ENCODE results near the gene SRPK3.

DNA sequence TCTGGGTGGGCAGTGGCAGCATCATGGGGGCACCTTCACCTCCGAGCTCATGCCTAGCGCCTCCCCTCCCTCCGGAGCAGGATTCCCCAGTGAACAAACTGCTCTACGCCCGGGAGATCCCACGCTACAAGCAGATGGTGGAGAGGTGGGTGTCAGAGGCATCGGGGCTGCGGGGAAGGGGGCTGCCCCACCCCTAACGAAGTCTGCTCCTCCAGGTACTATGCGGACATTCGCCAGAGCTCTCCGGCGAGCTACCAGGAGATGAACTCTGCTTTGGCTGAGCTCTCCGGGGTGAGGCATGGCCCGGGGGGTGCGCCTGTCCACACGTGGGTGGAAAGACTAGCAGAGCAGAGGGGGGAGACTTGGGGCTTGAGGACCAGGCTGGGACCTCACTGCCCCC is 2.7 kb upstream of the SRPK3 start:
- TF ChIP-seq, protein P1, sequence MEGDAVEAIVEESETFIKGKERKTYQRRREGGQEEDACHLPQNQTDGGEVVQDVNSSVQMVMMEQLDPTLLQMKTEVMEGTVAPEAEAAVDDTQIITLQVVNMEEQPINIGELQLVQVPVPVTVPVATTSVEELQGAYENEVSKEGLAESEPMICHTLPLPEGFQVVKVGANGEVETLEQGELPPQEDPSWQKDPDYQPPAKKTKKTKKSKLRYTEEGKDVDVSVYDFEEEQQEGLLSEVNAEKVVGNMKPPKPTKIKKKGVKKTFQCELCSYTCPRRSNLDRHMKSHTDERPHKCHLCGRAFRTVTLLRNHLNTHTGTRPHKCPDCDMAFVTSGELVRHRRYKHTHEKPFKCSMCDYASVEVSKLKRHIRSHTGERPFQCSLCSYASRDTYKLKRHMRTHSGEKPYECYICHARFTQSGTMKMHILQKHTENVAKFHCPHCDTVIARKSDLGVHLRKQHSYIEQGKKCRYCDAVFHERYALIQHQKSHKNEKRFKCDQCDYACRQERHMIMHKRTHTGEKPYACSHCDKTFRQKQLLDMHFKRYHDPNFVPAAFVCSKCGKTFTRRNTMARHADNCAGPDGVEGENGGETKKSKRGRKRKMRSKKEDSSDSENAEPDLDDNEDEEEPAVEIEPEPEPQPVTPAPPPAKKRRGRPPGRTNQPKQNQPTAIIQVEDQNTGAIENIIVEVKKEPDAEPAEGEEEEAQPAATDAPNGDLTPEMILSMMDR (IDR thresholded peaks at IDR 0.05): no peak
- no peak for TF ChIP-seq ZFX (IDR thresholded peaks at IDR 0.05; ENCODE audit: borderline replicate concordance)
